Measurements from ENCODE around the gene CLDN3.
"Not testable (repeated sequence)": the region's sequence is repeated elsewhere in the genome, so short reads cannot be mapped to it uniquely, and the experiment has no call there.

The CLDN3 gene

GRCh38 chr7:73770002-73770859, at the start of gene CLDN3:
Gene CLDN3, minus strand, starts transcription at chr7:73770270. Its CDS starts 221 bp downstream, at chr7:73770049.
- DNase-seq = peak; percentile 21

- no peak for DNase-seq
Measured at GRCh38 chr7:73817121-73817520, 47.1 kb upstream of the CLDN3 start.

- DNase-seq = no peak
Measured at GRCh38 chr7:73815436-73815835, 45.4 kb upstream of the CLDN3 start.

- no peak for DNase-seq
Measured at GRCh38 chr7:73812996-73813395, 42.9 kb upstream of the CLDN3 start.

- DNase-seq = peak; percentile 83
Measured at GRCh38 chr7:73811760-73812168, 41.7 kb upstream of the CLDN3 start.

- no peak for DNase-seq
Measured at GRCh38 chr7:73810998-73811360, 40.9 kb upstream of the CLDN3 start.

GRCh38 chr7:73809467-73809951, 39.4 kb upstream of the CLDN3 start:
- DNase-seq = no peak

- DNase-seq = no peak
Measured at GRCh38 chr7:73802459-73802858, 32.4 kb upstream of the CLDN3 start.

- DNase-seq = no peak
Measured at GRCh38 chr7:73801577-73801976, 31.5 kb upstream of the CLDN3 start.

- no peak for DNase-seq
Measured at GRCh38 chr7:73799282-73800141, 29.4 kb upstream of the CLDN3 start.

- DNase-seq = not testable (repeated sequence)
Measured at GRCh38 chr7:73797176-73797575, 27.1 kb upstream of the CLDN3 start.

- DNase-seq = not testable (repeated sequence)
Measured at GRCh38 chr7:73796656-73797055, 26.6 kb upstream of the CLDN3 start.

GRCh38 chr7:73795188-73795587, 25.1 kb upstream of the CLDN3 start:
- DNase-seq = not testable (repeated sequence)

GRCh38 chr7:73791170-73791690, 21.2 kb upstream of the CLDN3 start:
- not testable (repeated sequence) for DNase-seq

GRCh38 chr7:73789051-73789450, 19.0 kb upstream of the CLDN3 start:
- DNase-seq = no peak

- DNase-seq = not testable (repeated sequence)
Measured at GRCh38 chr7:73787786-73788048, 17.6 kb upstream of the CLDN3 start.

- no peak for DNase-seq
Measured at GRCh38 chr7:73786588-73786987, 16.5 kb upstream of the CLDN3 start.

- DNase-seq = no peak
Measured at GRCh38 chr7:73779517-73779916, 9.4 kb upstream of the CLDN3 start.

- DNase-seq = no peak
Measured at GRCh38 chr7:73778801-73779389, 8.8 kb upstream of the CLDN3 start.

- DNase-seq = no peak
Measured at GRCh38 chr7:73774923-73775322, 4.9 kb upstream of the CLDN3 start.

GRCh38 chr7:73773700-73774517, 3.8 kb upstream of the CLDN3 start:
- no peak for DNase-seq

Measured in suppressor macrophage treated with lipopolysaccharide for 4 hours (primary cell).